DMS114 treated with DMSO at 0.1 percent for 48 hours (cell line): Measurements from ENCODE around the gene CNTNAP3.
"Not testable (repeated sequence)": the region's sequence is repeated elsewhere in the genome, so short reads cannot be mapped to it uniquely, and the experiment has no call there.

Source experiments
- DNase-seq: peaks from one replicate; lab custom pipeline; 2025; ENCODE audit not compliant: unreplicated experiment; lab: John Stamatoyannopoulos, UW

CNTNAP3 gene

GRCh38 chr9:39073537-39073936 is 214.4 kb downstream of the CNTNAP3 start:
- not testable (repeated sequence) for DNase-seq

GRCh38 chr9:39067683-39068082 is 220.3 kb downstream of the CNTNAP3 start:
- not testable (repeated sequence) for DNase-seq

GRCh38 chr9:39062966-39063365 is 225.0 kb downstream of the CNTNAP3 start:
- not testable (repeated sequence) for DNase-seq

- DNase-seq = not testable (repeated sequence)
These were observed 233.5 kb downstream of the CNTNAP3 start for GRCh38 chr9:39054453-39054852.

GRCh38 chr9:39046833-39047232 is 241.1 kb downstream of the CNTNAP3 start:
- DNase-seq = not testable (repeated sequence)

- DNase-seq = not testable (repeated sequence)
These were observed 245.6 kb downstream of the CNTNAP3 start for GRCh38 chr9:39042352-39042803.

GRCh38 chr9:39041774-39042173 is 246.2 kb downstream of the CNTNAP3 start:
- not testable (repeated sequence) for DNase-seq

- not testable (repeated sequence) for DNase-seq
These were observed 248.8 kb downstream of the CNTNAP3 start for GRCh38 chr9:39039148-39039547.

GRCh38 chr9:39038221-39038620 is 249.7 kb downstream of the CNTNAP3 start:
- DNase-seq = not testable (repeated sequence)

GRCh38 chr9:39033849-39034248 is 254.1 kb downstream of the CNTNAP3 start:
- not testable (repeated sequence) for DNase-seq

GRCh38 chr9:39030204-39031019 is 257.6 kb downstream of the CNTNAP3 start:
- DNase-seq = not testable (repeated sequence)

- not testable (repeated sequence) for DNase-seq
These were observed 259.1 kb downstream of the CNTNAP3 start for GRCh38 chr9:39028855-39029254.

- DNase-seq = not testable (repeated sequence)
These were observed 259.8 kb downstream of the CNTNAP3 start for GRCh38 chr9:39028168-39028567.

GRCh38 chr9:39025911-39026588 is 261.9 kb downstream of the CNTNAP3 start:
- not testable (repeated sequence) for DNase-seq
